GM21367 (cell line): Measurements from ENCODE around the gene HDDC3.

ENCODE experiments used
- ATAC-seq: cut with Tn5 transposase; IDR thresholded peaks from one replicate; pipeline ENCODE4 v1.9.1; 2021; ENCODE audit not compliant: unreplicated experiment

HDDC3 gene

GRCh38 chr15:90953947-90954711 is 21.8 kb upstream of the HDDC3 start:
- no peak for ATAC-seq

GRCh38 chr15:90952901-90953677 is 20.7 kb upstream of the HDDC3 start:
- ATAC-seq, result no peak

- ATAC-seq, result no peak
Observed at GRCh38 chr15:90950676-90951075, 18.3 kb upstream of the HDDC3 start.

DNA sequence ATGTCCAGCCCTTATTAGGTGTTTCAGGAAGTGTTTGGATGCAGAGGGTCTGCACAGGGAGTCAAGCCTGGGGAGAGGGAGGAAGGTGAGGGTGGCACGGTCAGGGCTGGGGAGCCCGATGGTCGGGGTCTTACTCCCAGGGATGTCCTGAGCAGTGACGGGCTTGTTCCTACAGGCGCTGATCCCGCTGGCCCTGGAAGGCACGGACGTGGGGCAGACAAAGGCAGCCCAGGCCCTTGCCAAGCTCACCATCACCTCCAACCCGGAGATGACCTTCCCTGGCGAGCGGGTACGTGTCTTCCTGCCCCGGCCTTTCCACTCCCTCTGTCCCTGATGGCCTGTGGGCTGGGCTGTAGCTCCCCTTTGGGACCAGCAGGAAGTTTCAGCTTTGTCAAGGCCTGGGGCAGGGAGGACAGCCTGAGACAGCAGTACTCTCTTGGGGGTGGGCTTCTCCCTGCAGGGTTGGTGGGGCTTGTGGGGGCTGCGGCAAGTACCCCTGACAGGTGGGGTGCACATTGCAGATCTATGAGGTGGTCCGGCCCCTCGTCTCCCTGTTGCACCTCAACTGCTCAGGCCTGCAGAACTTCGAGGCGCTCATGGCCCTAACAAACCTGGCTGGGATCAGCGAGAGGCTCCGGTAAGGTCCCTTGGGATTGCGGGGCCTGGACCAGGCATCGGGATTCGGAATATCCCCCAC is 17.8 kb upstream of the HDDC3 start:
- ATAC-seq, result no peak

DNA sequence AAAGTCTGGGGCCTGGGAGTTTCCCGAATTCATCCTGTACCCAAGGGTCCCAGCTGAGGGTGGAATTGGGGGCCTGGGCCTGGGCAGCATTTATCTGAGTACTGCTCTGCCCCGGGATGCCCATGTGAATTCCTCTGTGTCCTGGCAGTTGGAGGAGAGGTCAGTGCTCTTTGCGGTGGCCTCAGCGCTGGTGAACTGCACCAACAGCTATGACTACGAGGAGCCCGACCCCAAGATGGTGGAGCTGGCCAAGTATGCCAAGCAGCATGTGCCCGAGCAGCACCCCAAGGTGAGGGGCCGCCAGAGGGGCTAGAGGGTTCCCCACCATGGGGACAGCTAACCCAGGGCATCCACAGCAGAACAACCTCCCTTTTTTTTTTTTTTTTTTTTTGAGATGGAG is 16.2 kb upstream of the HDDC3 start:
- no peak for ATAC-seq

DNA sequence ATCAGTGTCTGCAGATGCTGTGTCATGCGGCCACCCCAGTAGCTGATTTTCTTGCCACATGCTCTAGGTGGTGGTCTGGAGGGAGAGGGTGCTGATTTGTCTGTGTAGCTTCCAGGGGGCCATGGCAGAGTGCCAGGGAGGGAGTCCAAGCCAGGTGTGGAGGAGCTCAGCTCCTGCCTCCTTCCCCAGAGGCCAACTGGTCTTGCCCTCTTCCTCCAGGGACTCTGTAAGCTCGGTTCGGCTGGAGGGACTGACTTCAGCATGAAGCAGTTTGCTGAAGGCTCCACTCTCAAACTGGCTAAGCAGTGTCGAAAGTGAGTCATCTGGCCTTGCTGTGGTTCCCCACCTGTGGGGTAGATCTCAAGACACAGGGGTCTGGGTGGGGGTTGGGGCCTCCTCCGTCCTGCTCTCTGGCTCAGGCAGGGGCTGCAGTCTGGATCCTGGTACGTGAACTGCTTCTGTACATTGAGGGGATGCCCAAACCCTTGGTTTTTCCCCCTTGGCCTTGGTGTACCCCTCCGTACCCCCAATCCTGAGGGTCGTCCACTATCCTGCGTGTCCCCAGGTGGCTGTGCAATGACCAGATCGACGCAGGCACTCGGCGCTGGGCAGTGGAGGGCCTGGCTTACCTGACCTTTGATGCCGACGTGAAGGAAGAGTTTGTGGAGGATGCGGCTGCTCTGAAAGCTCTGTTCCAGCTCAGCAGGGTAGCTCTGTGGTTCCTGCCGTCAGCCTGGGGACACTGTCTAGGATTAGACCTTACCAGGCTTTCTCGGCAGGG is 15.4 kb upstream of the HDDC3 start:
- no peak for ATAC-seq

DNA sequence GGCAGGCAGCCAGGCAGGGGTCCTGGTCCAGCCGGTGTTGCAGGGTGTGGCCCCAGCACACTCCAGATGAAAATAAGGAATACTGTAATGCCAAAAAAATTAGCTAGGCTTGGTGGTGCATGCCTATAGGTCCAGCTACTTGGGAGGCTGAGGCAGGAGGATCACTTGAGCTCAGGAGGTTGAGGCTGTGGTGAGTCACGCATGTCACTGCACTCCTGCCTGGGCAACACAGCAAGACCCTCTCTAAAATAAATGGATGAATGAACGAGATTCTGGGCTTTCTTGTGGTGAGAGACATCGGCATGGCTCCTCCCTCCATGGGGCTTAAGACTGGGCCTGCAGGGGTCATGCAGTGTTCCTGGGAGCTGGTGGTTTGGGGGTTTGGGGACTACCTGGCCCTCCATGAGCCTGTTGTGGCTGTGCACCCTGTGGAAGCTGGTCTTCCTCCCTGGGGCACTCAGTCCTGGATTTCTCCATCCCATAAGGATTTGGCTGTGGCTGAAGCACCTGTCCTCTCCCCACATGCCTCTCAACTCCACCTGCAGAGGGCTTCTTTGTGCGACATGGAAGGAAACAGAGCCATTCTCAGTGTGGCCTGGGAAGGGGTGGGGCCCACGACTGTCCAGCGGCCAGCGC is 14.7 kb upstream of the HDDC3 start:
- no peak for ATAC-seq

GRCh38 chr15:90946538-90946937 is 14.2 kb upstream of the HDDC3 start:
- no peak for ATAC-seq

DNA sequence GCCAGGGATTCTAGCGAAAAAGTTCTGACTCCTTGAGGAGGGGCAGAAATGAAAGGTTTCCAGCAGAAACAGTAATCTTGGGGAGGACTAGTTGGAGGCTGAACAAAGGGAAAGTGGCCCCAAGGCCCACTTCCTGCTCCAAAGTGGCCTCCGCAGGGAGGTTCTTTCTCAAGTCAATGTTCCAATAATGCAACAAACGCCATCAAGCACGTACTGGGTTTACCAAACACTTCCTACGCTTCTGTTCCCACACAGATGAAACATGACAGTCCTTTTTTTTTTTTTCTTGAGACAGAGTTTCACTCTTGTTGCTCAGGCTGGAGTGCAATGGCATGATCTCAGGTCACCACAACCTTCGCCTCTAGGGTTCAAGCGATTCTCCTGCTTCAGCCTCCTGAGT is 12.7 kb upstream of the HDDC3 start:
- ATAC-seq, result no peak

GRCh38 chr15:90942354-90943120 is 10.2 kb upstream of the HDDC3 start:
- ATAC-seq, result no peak

- no peak for ATAC-seq
Observed at GRCh38 chr15:90941038-90941437, 8.7 kb upstream of the HDDC3 start.

DNA sequence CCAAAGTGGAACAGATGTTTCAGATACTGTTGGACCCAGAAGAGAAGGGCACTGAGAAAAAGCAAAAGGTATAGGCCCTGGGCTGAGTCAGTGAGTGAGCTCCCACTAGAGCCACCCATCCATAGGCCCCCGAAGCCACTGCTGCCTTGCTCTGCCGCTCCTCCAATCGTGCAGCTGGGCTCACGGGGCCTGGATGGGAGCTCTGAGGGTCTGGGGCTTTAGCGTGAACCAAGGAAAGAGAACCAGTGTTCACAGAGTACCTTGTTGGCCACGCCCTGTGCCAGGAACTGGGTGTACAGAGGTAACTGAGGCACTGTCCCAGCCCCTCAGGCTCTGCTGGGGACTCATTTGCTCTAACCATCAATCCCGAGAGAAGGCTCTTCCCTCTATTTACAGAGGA is 7.4 kb upstream of the HDDC3 start:
- ATAC-seq, result no peak

GRCh38 chr15:90938261-90938660 is 5.9 kb upstream of the HDDC3 start:
- no peak for ATAC-seq

GRCh38 chr15:90936823-90937222 is 4.5 kb upstream of the HDDC3 start:
- no peak for ATAC-seq

DNA sequence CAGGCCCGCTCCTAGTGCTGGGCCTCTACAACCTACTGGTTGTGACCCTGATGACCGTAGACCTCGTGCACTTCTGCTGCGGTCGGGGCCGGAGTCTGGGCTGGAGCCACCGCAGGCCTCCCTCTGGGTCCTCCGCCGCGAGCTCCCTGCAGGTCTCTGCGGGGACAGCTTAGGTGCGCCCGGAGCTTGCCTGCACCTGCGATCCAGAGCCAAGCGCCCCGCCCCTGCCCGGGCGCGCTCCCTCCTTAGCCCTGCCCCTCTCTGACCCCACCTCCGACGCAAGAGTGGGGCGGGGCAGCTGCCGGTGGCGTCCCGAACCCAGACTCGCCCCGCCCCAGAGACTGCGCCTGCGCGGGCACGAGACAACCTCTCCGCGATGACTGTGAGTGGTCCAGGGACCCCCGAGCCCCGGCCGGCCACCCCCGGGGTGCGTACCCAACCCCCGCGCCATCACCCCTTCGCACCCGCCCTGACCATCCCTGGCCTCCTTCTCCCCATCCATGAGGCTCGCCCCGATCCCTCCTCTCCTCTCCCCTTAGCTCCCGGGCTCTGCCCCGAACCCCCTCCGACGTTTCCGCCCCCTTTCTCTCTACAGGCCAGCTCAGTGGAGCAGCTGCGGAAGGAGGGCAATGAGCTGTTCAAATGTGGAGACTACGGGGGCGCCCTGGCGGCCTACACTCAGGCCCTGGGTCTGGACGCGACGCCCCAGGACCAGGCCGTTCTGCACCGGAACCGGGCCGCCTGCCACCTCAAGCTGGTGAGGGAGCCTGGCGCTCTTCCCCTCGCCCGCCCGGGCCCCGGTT is 2.8 kb upstream of the HDDC3 start, which contains the start of gene UNC45A:
TSS of gene UNC45A (plus strand) at position 337 of the 803 bp plus-strand sequence. CDS start at position 377, 40 bp downstream.
- peak; percentile 54 for ATAC-seq

GRCh38 chr15:90934256-90934948 is 2.1 kb upstream of the HDDC3 start:
- ATAC-seq, result peak; percentile 27

DNA sequence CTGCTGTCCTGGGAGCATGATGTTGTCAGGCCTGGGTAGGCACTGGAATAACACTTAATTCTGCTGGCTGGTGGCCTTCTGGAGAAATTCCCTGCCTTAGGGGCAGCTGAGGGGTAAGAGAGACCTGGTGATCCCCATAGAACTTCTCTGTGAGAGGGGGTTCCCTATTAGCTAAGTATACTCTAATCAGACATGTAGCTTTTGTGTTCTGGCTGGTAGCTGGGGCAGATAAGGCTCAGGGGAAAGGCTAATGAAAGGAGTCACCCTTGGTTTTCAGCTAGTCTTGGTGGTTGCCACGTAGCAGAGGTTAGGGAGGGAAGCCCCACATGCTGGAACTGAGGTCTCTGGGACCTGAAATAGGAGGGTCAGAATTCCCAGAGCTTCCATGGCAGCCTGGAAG is 952 bp upstream of the HDDC3 start:
- ATAC-seq, result no peak

DNA sequence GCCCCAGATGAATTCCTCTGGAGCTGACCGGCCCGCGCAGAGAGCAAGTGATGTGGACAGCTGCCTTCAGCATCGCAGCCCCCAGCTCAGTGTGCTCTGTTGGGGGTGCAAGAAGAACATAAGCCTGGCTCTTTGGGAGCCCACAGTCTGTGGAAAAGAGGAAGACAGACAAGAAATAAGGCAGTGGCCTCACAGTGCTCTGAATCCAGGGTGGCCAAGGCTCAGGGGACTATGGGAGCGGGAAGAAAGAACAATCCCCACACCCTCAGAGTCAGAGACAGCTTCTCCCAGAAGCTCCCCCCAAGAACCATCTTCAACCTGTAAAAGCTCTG is 277 bp upstream of the HDDC3 start:
- no peak for ATAC-seq

DNA sequence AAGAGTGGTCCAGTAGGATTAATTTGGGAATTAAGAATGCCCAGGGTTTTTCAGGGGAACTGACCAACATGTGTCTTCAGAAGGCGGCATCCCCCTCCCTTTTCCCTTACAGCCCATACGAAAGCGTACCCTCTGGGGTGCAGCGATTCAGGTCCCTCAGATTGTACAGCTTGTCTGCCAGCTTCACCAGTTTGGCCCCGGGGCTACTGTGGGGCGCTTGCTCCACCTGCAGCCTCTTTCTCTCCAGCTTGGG is 848 bp downstream of the HDDC3 start:
- no peak for ATAC-seq
